22Rv1 (cell line): ENCODE results near the gene RNU6-9.

Experiments used
- CTCF ChIP-seq: fragments of 450-650 bp; IDR thresholded peaks from 2 replicates; pipeline ENCODE4 v1.5.1; 2017; ENCODE audit warnings: mild to moderate bottlenecking
- ZFX ChIP-seq: fragments of 450-650 bp; IDR thresholded peaks from 2 replicates; pipeline ENCODE4 v1.6.1; 2017; ENCODE audit warnings: antibody characterized with exemption, borderline replicate concordance

GRCh38 chr19:919199-920050, 26.1 kb downstream of the RNU6-9 start:
- no peak for TF ChIP-seq CTCF
- no peak for TF ChIP-seq ZFX
